ENCODE measurements around the gene CHST15. TPM values are rescaled to one million over a fixed set of nuclear protein-coding genes. Genes with fewer than 3 reads are reported as not detected.

The CHST15 gene
- total and polyA plus RNA-seq, 2 of the 4 experiments (the other 2 are of a cell fraction), result 0.14 to 0.18 TPM

GRCh38 chr10:124076148-124076733 lies 17.2 kb downstream of the CHST15 start:
- in situ Hi-C loops (cut with MboI; ENCODE audit: low sequenced_read_pairs) (no loop called here), dilution Hi-C loops (cut with HindIII; ENCODE audit: low sequenced_read_pairs, unreplicated experiment) (no loop called here), intact Hi-C loops (cut with micrococcal nuclease) (no loop called here)
- Histone ChIP-seq H2AK5ac (ENCODE audit: low read depth, low read length) (no peak overlapping the region), H2BK20ac (ENCODE audit: low read depth, low read length) (no peak overlapping the region), H3K18ac (ENCODE audit: low read depth, low read length) (no peak overlapping the region), H3K9me3 (ENCODE audit: control insufficient read depth, insufficient read depth, low read length) (peaks cover 2% of the 10 kb centered on the region; the same call in 1 of the 2 replicates), H4K8ac (ENCODE audit: low read depth in 2 of 2, low read length in 2 of 2) (no peak overlapping the region), H2AFZ (replicated peaks; ENCODE audit: low read length, poor library complexity) (no peak overlapping the region), H3K56ac (ENCODE audit: extremely low read depth, insufficient read depth, low read length) (no peak overlapping the region), H3K4me1 (ENCODE audit: control insufficient read depth, insufficient read depth, low read length) (no peaks in the 10 kb centered on the region), H3K9ac (ENCODE audit: low read depth, low read length) (no peak overlapping the region), H2BK15ac (ENCODE audit: low read depth, low read length) (no peak overlapping the region), H3K14ac (replicated peaks; ENCODE audit: low read depth, low read length) (no peak overlapping the region), H3K4me3 (ENCODE audit: insufficient read depth, low read depth, low read length) (no peak overlapping the region), H3K4me2 (ENCODE audit: low read depth, low read length) (no peak overlapping the region), H2BK120ac (ENCODE audit: low read depth, low read length) (no peak overlapping the region), H4K20me1 (ENCODE audit: insufficient read depth, low read length) (no peaks in the 10 kb centered on the region), H2AK9ac (replicated peaks; ENCODE audit: low read depth, low read length, poor library complexity) (no peak overlapping the region), H3K36me3 (ENCODE audit: control insufficient read depth, insufficient read depth, low read length) (no peaks in the 10 kb centered on the region), H3K9me1 (ENCODE audit: insufficient read depth, low read length) (no peaks in the 10 kb centered on the region), H3K23ac (ENCODE audit: low read depth, low read length) (no peak overlapping the region), H4K91ac (ENCODE audit: insufficient read depth, low read depth, low read length) (no peak overlapping the region), H3K4ac (ENCODE audit: low read depth, low read length) (no peak overlapping the region), H3K27ac (ENCODE audit: insufficient read depth, low read length) (no peak overlapping the region), H4K5ac (ENCODE audit: low read depth, low read length) (no peak overlapping the region), H2BK5ac (ENCODE audit: low read depth, low read length, poor library complexity, severe bottlenecking) (no peak overlapping the region), H3K79me1 (ENCODE audit: low read depth in 1 of 2, low read length in 2 of 2) (no peaks in the 10 kb centered on the region), H3K27me3 (ENCODE audit: control insufficient read depth, insufficient read depth, low read length) (no peaks in the 10 kb centered on the region)
- no CpG with 5 or more reads among the region's 9 CpGs for WGBS, 2 experiments (ENCODE audit: extremely low coverage in 2 of 2, insufficient read length in 1 of 2)
- BruUV-seq (replicated peaks), result no TSS peak
- ChIA-PET CTCF (no interaction called here), POLR2A (ENCODE audit: unreplicated experiment) (no interaction called here)
- no peak for DNase-seq
- ATAC-seq (ENCODE audit: low read depth), result no peak
- TF ChIP-seq POLR2A (IDR thresholded peaks at IDR 0.05; ENCODE audit: low read depth, low read length) (no peak), CTCF (conservative IDR thresholded peaks at IDR 0.05; ENCODE audit: low read depth, low read length) (no peak), BHLHE40 (IDR thresholded peaks at IDR 0.05; ENCODE audit: low read depth, low read length) (no peak), MXI1 (IDR thresholded peaks at IDR 0.05; ENCODE audit: borderline replicate concordance, low read depth, low read length) (no peak), RFX5 (IDR thresholded peaks at IDR 0.05; ENCODE audit: low read depth, low read length) (no peak), RCOR1 (IDR thresholded peaks at IDR 0.05; ENCODE audit: insufficient replicate concordance, low read length) (no peak), RAD21 (IDR thresholded peaks at IDR 0.05; ENCODE audit: low read length) (no peak), MAZ (IDR thresholded peaks at IDR 0.05; ENCODE audit: borderline replicate concordance, low read depth, low read length) (no peak), ELK1 (IDR thresholded peaks at IDR 0.05; ENCODE audit: borderline replicate concordance, low read depth, low read length) (no peak), MAFK (IDR thresholded peaks at IDR 0.05; ENCODE audit: low read depth, low read length) (no peak), SMC3 (IDR thresholded peaks at IDR 0.05; ENCODE audit: low read depth, low read length) (no peak), NFE2L2 (IDR thresholded peaks at IDR 0.05; ENCODE audit: low read depth, low read length) (no peak), CHD1 (IDR thresholded peaks at IDR 0.05; ENCODE audit: low read depth, low read length) (no peak), CEBPB (IDR thresholded peaks at IDR 0.05; ENCODE audit: low read depth, low read length) (no peak), FOS (IDR thresholded peaks at IDR 0.05; ENCODE audit: low read depth, low read length) (no peak)
- TF ChIP-seq, protein P1, sequence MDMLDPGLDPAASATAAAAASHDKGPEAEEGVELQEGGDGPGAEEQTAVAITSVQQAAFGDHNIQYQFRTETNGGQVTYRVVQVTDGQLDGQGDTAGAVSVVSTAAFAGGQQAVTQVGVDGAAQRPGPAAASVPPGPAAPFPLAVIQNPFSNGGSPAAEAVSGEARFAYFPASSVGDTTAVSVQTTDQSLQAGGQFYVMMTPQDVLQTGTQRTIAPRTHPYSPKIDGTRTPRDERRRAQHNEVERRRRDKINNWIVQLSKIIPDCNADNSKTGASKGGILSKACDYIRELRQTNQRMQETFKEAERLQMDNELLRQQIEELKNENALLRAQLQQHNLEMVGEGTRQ (IDR thresholded peaks at IDR 0.05; ENCODE audit: low read depth, low read length), result no peak

All from IMR-90 (cell line).